HG03064 (cell line): ENCODE data around the gene CXCL6.

ENCODE experiments used
- ATAC-seq: cut with Tn5 transposase; IDR thresholded peaks from one replicate; pipeline ENCODE4 v1.9.1; 2021; ENCODE audit warnings: low read depth; ENCODE audit not compliant: unreplicated experiment

Gene CXCL6

GRCh38 chr4:73841243-73841925 lies 4.9 kb downstream of the CXCL6 start:
- no peak for ATAC-seq

GRCh38 chr4:73842696-73843095 lies 6.2 kb downstream of the CXCL6 start:
- ATAC-seq, result no peak

- ATAC-seq, result no peak
These were observed 6.9 kb downstream of the CXCL6 start for GRCh38 chr4:73843369-73843768.

- ATAC-seq, result no peak
These were observed 7.9 kb downstream of the CXCL6 start for GRCh38 chr4:73844345-73844744.

GRCh38 chr4:73844806-73845205 lies 8.3 kb downstream of the CXCL6 start:
- ATAC-seq, result no peak

- ATAC-seq, result no peak
These were observed 11.2 kb downstream of the CXCL6 start for GRCh38 chr4:73847526-73848182.

- no peak for ATAC-seq
These were observed 11.8 kb downstream of the CXCL6 start for GRCh38 chr4:73848183-73848777.

GRCh38 chr4:73850261-73850970 lies 13.9 kb downstream of the CXCL6 start:
- ATAC-seq, result no peak

- ATAC-seq, result no peak
These were observed 14.8 kb downstream of the CXCL6 start for GRCh38 chr4:73851293-73851692.

GRCh38 chr4:73852771-73853170 lies 16.3 kb downstream of the CXCL6 start:
- ATAC-seq, result no peak

- no peak for ATAC-seq
These were observed 16.8 kb downstream of the CXCL6 start, which contains the start of gene PF4V1 for GRCh38 chr4:73853246-73853704. TSS of gene PF4V1 (plus strand) at chr4:73853296. CDS start at chr4:73853363, 67 bp downstream.

GRCh38 chr4:73853718-73854473 lies 17.4 kb downstream of the CXCL6 start:
- ATAC-seq, result no peak

GRCh38 chr4:73855406-73855805 lies 18.9 kb downstream of the CXCL6 start:
- ATAC-seq, result no peak

- no peak for ATAC-seq
These were observed 20.0 kb downstream of the CXCL6 start for GRCh38 chr4:73856518-73856917.

- no peak for ATAC-seq
These were observed 23.2 kb downstream of the CXCL6 start for GRCh38 chr4:73859614-73860088.

GRCh38 chr4:73860181-73860580 lies 23.7 kb downstream of the CXCL6 start:
- ATAC-seq, result no peak

GRCh38 chr4:73860917-73861316 lies 24.4 kb downstream of the CXCL6 start:
- ATAC-seq, result no peak

GRCh38 chr4:73862322-73862721 lies 25.8 kb downstream of the CXCL6 start:
- no peak for ATAC-seq

GRCh38 chr4:73864365-73864764 lies 27.9 kb downstream of the CXCL6 start:
- no peak for ATAC-seq

- no peak for ATAC-seq
These were observed 28.5 kb downstream of the CXCL6 start for GRCh38 chr4:73864961-73865360.
